ENCODE results near the gene MYRFL.

DNA sequence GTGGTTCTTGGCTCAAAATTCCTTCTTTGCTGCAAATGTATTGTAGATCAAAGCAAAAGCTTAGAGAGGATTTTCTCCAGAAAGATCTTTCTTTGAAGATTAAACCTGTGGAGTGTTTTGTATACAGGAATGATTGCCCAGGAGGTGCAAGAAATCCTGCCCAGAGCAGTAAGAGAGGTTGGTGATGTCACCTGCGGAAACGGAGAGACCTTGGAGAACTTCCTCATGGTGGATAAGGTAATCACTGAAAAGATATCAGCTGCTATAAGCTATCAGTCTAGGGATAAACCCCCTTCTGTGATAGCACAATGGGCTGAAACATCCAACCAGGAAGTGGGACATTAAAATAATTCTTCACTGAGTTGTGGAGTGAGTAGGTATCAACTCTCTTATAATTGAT, 85.7 kb downstream of the MYRFL start:
- no peak for TF ChIP-seq EZH2 (IDR thresholded peaks at IDR 0.05; ENCODE audit: borderline replicate concordance, low read length)
- TF ChIP-seq, protein P1, sequence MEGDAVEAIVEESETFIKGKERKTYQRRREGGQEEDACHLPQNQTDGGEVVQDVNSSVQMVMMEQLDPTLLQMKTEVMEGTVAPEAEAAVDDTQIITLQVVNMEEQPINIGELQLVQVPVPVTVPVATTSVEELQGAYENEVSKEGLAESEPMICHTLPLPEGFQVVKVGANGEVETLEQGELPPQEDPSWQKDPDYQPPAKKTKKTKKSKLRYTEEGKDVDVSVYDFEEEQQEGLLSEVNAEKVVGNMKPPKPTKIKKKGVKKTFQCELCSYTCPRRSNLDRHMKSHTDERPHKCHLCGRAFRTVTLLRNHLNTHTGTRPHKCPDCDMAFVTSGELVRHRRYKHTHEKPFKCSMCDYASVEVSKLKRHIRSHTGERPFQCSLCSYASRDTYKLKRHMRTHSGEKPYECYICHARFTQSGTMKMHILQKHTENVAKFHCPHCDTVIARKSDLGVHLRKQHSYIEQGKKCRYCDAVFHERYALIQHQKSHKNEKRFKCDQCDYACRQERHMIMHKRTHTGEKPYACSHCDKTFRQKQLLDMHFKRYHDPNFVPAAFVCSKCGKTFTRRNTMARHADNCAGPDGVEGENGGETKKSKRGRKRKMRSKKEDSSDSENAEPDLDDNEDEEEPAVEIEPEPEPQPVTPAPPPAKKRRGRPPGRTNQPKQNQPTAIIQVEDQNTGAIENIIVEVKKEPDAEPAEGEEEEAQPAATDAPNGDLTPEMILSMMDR (IDR thresholded peaks at IDR 0.05; ENCODE audit: low read length) = no peak

Measured in OCI-LY1 (cell line).